ENCODE results near the gene RAB32.

The RAB32 gene

DNA sequence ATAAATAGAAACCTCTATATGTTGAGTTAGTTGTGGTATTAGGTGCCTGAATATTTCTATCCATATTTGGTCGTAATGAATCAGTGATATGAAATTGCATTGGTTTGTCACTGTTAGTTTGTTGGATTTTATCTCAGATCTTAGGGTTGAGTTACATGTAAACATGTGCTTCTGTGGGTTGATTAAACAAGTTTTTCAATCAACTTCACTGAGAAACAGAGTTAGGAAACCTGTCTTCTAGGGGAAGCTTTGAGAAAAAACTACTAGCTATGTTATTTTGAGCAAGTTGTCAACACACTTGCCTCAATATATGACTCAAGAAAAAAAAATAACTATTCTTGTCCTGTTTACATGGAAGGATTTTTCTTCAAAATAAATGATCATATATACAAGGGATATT is 40.3 kb downstream of the RAB32 start:
- DNase-seq, result no peak

DNA sequence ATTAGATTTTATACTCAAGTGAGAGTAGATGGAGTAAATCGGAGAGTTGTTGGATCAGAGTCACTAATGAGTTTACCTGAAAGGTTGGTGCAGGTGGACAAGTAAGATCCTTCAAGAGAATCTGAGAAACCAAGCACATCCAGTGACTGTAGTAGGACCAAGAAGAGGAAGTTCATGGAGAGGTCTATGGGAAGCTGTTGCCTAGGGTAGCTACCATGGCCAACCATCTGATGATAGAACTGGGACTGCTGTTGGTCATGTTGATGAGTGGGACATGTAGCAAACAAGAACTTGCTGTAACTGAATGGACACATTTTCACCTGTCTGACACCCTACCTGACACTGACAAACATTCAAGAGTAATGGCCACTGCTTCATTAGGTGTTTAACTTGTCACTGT is 43.8 kb downstream of the RAB32 start:
- DNase-seq, result no peak

DNA sequence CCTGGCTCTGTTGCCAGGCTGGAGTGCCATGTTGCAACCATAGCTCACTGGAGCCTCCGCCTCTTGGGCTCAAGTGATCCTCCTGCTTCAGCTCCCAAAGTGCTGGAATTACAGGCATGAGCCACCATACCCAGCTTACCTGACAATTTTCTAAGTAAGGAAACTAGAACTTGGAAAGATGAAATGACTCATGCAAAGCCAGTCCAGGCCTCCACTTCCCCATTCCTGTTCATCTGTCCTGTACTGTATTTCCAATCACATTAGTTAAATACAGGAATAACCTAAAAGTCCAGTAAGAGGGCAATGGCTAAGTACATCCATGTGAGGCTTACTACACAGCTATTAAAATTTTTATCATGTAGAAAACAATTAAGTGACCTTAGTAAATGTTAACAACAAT is 46.9 kb downstream of the RAB32 start:
- no peak for DNase-seq

DNA sequence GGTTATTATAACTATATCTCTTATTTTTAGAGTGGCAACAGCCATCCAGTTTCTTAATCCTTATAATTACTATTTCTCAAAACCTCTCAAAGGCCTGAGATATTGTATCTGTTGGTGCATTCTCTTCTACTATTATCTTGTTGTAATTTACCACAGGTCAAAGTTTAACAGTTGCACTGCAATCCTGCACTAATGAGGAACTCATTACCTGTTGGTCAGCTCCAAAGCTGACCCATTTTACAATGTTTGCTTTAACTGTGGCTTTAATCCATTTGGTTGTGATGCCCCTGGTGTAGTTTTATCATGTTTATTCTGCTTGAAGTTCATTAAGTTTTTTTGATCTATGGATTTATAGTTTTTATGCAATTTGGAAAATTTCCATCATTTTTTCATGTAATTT is 48.8 kb downstream of the RAB32 start:
- DNase-seq, result no peak

DNA sequence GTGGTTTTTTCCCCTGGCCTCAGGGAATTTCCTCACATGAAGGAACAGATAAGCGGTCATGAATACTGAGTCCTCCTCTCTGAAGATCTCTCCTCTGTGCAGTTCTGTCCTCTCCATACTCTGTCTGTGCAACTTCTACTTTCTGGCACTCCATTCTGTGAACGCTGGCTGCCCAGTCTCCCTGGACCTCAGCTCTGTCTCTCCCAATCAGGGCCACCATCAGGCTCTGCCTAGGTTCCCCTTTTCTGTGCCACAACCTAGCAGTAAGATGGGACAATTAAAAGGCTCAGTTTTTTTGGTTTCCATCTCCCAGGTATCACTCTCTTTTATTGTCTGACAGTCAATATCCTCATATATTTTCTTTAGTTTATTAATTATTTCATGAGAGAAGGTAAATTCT is 50.4 kb downstream of the RAB32 start:
- DNase-seq, result no peak

DNA sequence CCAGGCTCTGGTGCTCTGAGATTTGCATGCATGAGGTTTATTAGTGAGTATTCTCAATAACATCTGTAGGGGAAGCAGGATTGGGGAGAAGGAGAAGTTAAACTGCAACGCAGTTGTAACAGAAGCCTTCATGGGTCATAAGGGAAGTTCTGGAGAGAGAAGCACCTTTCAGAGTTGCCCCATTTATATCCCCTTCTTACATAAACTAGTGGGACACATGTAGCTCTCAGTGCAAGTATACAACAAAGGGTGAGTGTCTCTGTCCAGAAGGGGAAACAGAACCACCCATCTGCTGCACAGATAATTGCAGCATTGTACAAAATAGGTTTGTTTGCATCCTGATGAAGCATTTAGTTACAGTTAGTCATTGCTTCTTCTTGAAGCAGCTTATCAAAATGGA is 50.9 kb downstream of the RAB32 start:
- DNase-seq, result no peak

DNA sequence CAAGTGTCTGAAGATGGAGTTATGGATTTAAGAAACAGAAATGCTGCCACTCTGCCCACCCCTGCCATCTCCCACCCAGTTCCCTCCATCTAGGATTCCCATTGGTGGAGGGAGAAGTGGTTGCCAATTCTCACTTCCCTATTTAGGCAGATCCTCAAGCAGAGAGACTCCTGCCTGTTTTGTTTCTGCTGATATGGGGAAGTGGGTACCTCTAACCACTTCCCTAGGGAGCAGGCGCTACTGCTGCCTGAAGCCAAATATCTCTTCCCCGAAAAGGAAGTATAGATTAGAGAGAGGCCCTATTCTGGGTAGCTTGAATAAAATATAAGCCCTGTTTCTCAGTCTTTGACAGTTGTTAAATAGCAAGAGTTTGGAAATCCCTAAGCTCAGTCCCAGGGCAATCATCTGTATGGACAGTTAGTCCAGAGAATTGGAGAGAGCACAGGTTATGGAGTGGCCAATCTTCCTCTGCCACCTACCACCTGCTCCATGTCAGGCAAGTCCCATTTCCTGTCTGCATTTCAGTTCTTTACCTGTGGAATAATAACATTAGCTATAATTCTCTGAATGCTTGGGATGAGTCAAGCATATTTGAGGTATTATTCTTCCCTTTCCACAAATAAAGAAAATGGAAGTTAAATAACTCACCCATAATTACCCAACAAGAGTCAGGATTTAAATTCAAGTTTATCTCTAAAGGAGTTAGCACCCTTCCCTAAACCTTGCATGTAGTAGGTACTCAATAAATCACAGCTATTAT is 52.5 kb downstream of the RAB32 start:
- no peak for DNase-seq

DNA sequence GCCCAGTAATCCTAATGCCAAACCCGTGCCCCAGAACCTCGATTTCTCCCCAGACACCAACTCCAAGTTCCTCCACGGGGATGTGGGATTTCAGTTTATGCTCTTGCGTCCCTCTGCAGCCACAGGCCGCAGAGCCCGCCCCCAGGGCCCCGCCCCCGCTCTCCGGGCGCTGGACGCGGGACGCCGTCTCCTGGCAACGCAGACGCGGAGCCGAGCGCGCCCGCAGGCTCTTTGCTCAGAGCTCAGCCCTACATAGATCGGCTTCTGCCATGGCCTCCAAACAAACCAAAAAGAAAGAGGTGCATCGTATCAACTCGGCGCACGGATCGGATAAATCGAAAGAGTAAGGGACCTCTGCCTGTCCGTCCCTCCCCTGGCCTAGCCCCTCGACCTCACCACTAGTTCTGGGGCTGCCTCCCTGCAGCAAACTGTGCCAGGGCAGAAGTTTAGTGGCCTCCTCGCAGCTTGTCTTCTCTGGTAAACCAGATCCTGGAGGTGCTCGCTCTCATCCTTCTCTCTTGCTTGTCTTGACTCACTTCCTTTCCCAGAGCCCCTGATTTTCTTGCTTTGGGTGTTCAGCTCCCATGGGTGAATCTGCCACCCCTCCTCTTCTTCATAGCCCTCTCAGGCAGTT is 55.3 kb downstream of the RAB32 start, which contains the start of gene ADGB:
TSS of gene ADGB (plus strand) at position 201 of the 634 bp plus-strand sequence. CDS start at position 270, 69 bp downstream.
- no peak for DNase-seq

DNA sequence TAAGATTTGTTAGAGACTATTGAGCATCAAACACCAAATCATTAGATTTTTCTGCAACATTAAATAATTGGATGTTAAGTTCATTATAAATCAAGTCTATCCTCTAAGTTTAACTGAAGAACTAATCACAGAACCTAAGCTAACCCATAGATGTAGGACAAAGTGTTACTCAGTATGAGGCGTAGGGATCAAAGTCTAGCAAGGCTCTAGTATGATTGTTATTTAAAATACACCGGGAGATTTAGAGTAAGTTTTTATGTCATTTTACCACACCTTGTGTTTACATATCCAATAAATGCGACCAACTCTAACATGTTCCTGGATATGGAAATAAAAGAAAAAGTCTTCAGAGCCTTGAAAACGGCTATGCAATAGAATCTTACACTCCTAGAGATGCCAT is 57.7 kb downstream of the RAB32 start:
- no peak for DNase-seq

DNA sequence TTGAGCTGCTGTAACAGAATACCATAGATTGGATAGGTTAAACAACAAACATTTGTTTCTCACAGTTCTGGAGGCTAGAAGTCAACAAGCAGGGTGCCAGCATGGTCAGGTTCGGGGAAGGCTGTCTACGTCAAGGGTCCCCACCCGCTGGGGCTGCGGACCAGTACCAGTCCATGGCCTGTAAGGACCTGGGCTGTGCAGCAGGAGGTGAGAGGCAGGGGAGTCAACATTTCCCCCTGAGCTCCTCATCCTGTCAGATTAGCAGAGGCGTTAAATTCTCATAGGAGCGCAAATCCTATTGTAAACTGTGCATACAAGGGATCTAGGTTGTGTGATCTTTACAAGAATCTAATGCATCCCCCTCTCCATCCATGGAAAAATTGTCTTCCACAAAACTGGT is 58.9 kb downstream of the RAB32 start:
- no peak for DNase-seq
